Neural cell (in vitro differentiated cells): ENCODE data around the gene BICC1.

Source experiments
- EP300 ChIP-seq: fragments of 450-650 bp; conservative IDR thresholded peaks from 2 replicates; pipeline ENCODE4 v1.6.1; 2014; ENCODE audit warnings: antibody characterized with exemption, mild to moderate bottlenecking, moderate library complexity; ENCODE audit not compliant: poor library complexity, severe bottlenecking
- EZH2 ChIP-seq: fragments of 200-600, 300-800 bp; shearing (Covaris generic), sonication (generic); IDR thresholded peaks from 2 replicates; pipeline ENCODE4 v1.6.1; 2014; ENCODE audit warnings: antibody characterized with exemption, low read length, borderline replicate concordance, mild to moderate bottlenecking; ENCODE audit not compliant: insufficient read depth, poor library complexity, severe bottlenecking
- POLR2AphosphoS5 ChIP-seq: IDR thresholded peaks from 2 replicates; pipeline ENCODE4 v1.6.1; 2012
- RAD21 ChIP-seq: fragments of 450-650 bp; conservative IDR thresholded peaks from 2 replicates; pipeline ENCODE4 v1.6.1; 2014; ENCODE audit warnings: antibody characterized with exemption, mild to moderate bottlenecking, moderate library complexity
- SMC3 ChIP-seq: fragments of 450-650 bp; conservative IDR thresholded peaks from 2 replicates; pipeline ENCODE4 v1.6.1; 2014; ENCODE audit warnings: antibody characterized with exemption, mild to moderate bottlenecking, moderate library complexity; ENCODE audit not compliant: poor library complexity
- TF ChIP-seq, protein P1 (sequence below): fragments of 450-650 bp; IDR thresholded peaks from 2 replicates; pipeline ENCODE4 v1.5.1; 2014; ENCODE audit warnings: antibody characterized with exemption, mild to moderate bottlenecking, moderate library complexity; ENCODE audit not compliant: poor library complexity, severe bottlenecking

DNA sequence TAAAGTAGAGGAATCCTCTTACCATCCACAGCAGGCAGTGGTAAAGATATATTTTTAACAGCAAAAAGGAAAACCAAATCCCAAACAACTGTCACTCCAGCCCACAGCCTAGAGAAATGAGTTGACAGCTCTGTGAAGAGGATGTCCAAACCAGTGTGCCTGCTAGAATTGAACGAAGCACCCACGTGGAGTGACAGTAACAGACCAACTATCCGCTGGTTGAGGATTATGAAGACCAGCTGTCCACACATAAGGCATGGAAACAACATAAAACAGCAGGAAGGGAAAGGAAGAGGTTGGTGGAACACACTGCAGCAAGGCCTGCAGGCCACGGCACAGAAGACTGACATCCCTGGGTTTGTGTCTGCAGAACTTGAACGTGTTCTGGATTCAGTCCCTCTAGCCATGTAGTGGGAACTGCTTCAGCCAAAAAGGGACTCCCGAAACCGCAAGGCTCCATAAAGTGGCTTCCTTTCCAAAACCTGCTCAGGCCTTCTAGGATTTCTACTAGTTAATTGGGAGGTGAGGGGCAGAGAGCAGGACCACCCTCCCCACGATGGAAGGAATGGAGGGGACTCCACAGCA lies 324.4 kb downstream of the BICC1 start:
- TF ChIP-seq RAD21 (no peak), EP300 (no peak), EZH2 (no peak), SMC3 (no peak), POLR2AphosphoS5 (no peak)
- TF ChIP-seq, protein P1, sequence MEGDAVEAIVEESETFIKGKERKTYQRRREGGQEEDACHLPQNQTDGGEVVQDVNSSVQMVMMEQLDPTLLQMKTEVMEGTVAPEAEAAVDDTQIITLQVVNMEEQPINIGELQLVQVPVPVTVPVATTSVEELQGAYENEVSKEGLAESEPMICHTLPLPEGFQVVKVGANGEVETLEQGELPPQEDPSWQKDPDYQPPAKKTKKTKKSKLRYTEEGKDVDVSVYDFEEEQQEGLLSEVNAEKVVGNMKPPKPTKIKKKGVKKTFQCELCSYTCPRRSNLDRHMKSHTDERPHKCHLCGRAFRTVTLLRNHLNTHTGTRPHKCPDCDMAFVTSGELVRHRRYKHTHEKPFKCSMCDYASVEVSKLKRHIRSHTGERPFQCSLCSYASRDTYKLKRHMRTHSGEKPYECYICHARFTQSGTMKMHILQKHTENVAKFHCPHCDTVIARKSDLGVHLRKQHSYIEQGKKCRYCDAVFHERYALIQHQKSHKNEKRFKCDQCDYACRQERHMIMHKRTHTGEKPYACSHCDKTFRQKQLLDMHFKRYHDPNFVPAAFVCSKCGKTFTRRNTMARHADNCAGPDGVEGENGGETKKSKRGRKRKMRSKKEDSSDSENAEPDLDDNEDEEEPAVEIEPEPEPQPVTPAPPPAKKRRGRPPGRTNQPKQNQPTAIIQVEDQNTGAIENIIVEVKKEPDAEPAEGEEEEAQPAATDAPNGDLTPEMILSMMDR = no peak
